ENCODE results near the gene HAGHL.

Gene HAGHL

GRCh38 chr16:726438-727290, at the start of gene HAGHL, which contains the start of gene CCDC78:
Gene HAGHL (plus strand): TSS chr16:727106. CDS start chr16:727510, 404 bp downstream.
Gene CCDC78 (minus strand): TSS chr16:726443. CDS start chr16:726367, 76 bp downstream.
- no peak for DNase-seq (ENCODE audit: low read depth)

GRCh38 chr16:677316-678190, 49.4 kb upstream of the HAGHL start:
- no peak for DNase-seq (ENCODE audit: low read depth)

GRCh38 chr16:678209-678857, 48.6 kb upstream of the HAGHL start:
- no peak for DNase-seq (ENCODE audit: low read depth)

- peak; percentile 40 for DNase-seq (ENCODE audit: low read depth)
Measured at GRCh38 chr16:678858-679813, 47.8 kb upstream of the HAGHL start.

- DNase-seq (ENCODE audit: low read depth) = peak; percentile 72
Measured at GRCh38 chr16:679814-680624, 46.9 kb upstream of the HAGHL start, which contains the start of gene STUB1. Gene STUB1 (plus strand): TSS chr16:680410. CDS start chr16:680526, 116 bp downstream.

GRCh38 chr16:680625-680945, 46.3 kb upstream of the HAGHL start:
- no peak for DNase-seq (ENCODE audit: low read depth)

- peak; percentile 36 for DNase-seq (ENCODE audit: low read depth)
Measured at GRCh38 chr16:680967-681745, 45.8 kb upstream of the HAGHL start.

GRCh38 chr16:681746-682427, 45.0 kb upstream of the HAGHL start:
- DNase-seq (ENCODE audit: low read depth) = peak; percentile 40

- DNase-seq (ENCODE audit: low read depth) = no peak
Measured at GRCh38 chr16:682493-683395, 44.2 kb upstream of the HAGHL start.

- DNase-seq (ENCODE audit: low read depth) = no peak
Measured at GRCh38 chr16:683396-684070, 43.4 kb upstream of the HAGHL start.

GRCh38 chr16:684071-684794, 42.7 kb upstream of the HAGHL start, which contains the start of gene JMJD8:
Gene JMJD8 (minus strand): TSS chr16:684334. CDS start chr16:684319, 15 bp downstream.
- DNase-seq (ENCODE audit: low read depth) = peak; percentile 90

GRCh38 chr16:684961-685696, 41.8 kb upstream of the HAGHL start:
- no peak for DNase-seq (ENCODE audit: low read depth)

GRCh38 chr16:685967-686366, 40.9 kb upstream of the HAGHL start:
- DNase-seq (ENCODE audit: low read depth) = peak; percentile 18

GRCh38 chr16:686459-687260, 40.2 kb upstream of the HAGHL start:
- no peak for DNase-seq (ENCODE audit: low read depth)

GRCh38 chr16:687499-687898, 39.4 kb upstream of the HAGHL start:
- no peak for DNase-seq (ENCODE audit: low read depth)
